Urothelium cell line (cell line): ENCODE data around the gene CTNNA3.

ENCODE experiments used
- DNase-seq: peaks from one replicate; pipeline ENCODE4 v3.0.0; 2011; ENCODE audit warnings: low spot score, mixed read lengths
- FAIRE-seq: peaks from 2 replicates; lab custom pipeline; 2011; peaks lifted over from hg19 to GRCh38; lab: Jason Lieb, UNC

The CTNNA3 gene

GRCh38 chr10:66717231-66717981 is 978.6 kb downstream of the CTNNA3 start:
- no peak for DNase-seq
- no peak for FAIRE-seq

DNA sequence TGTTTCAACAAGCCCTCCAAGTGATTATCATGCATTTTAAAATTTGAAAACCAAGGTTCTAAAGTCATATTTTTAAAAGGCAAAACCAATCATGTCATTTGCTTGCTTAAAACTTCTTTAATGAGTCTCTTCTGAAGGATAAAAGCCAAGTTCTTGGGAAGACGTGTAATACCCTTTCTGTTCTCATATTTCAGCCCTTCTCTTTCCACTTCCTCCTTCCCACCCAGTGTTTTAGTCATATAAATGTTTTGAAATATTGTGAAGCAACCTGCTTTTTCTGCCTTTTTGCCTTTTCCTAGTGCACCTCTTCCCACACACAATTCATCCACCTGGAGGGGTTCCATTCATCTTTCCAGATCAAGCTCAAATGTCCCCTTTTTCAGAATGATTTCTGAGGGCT is 981.3 kb downstream of the CTNNA3 start:
- DNase-seq = no peak
- no peak for FAIRE-seq

DNA sequence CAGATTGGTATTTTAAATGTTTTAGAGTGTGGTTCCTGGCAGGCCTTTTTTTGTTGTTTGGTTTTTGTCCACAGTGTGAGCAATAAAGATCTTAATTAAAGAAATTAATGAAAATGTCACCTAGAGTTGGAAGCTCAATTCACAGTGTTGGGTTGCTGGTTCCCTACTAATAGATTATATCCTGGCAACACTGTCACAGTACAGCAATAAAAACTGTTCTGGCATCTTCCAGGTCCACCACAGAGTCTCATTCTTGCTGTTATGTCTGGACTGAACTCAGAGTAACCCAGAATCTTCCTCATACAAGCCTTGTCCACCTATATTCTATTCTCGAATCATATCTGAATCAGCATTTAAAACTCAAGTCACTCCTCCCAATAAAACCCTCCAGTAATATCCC is 982.6 kb downstream of the CTNNA3 start:
- FAIRE-seq (no peak), DNase-seq (no peak)

DNA sequence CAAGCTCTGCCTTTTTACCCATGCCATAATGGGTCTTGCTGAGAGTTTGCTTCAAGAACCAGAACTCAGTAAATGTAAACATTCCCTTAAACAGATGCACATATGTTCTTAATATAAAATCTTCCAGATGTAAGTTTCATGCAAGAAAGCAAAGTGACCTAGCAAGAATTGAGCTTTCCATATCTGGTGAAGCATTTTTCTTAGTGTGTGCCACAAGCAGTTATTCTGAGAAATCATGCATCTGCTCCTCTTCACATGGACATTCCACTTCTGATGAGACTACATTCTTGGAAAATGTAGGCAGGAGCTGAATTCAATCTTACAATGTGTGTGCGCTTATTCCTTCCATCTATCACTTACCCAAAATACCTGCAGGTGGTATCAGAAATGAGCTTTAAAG is 997.9 kb downstream of the CTNNA3 start:
- FAIRE-seq (peak; percentile 13), DNase-seq (no peak)

- no peak for FAIRE-seq
- DNase-seq = no peak
Measured at GRCh38 chr10:66695046-66695445, 1000.9 kb downstream of the CTNNA3 start.

DNA sequence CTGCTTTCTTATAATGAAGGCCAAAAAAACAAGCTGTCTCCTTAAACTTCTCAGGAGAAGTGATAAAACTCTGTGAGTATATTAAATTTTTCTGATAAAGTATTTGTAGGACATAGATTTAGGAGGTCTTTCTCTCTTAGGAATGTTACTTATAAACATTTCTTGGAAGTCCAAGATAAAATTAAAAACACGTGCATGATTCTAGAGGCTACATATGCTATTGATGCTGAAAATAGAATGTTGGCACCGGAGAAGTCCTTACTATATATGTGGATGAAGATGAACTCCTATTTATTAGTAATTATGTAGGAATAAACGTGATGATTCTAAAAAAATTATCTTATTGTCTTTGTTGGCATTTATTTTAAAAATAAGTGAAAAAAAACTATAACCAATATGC is 1011.4 kb downstream of the CTNNA3 start:
- FAIRE-seq = no peak
- no peak for DNase-seq

DNA sequence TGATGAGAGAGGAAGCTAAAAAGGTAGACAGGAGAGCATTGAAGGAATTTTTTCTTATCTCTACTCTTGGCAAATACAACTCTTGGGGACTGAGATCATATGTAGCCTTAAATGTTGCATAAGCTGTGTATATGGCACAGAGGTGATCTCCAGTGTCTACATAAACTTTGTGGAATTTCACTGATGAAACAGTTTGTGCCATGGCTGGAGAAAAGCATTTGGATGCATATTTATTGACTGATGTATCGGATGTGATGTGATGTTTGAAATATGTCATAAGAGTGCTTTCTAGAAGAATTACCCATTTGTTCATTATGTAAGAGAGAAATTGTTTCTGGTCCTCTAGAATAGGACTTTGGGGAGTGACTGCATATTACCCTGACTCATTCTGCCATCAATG is 1015.1 kb downstream of the CTNNA3 start:
- DNase-seq (no peak), FAIRE-seq (peak; percentile 50)

DNA sequence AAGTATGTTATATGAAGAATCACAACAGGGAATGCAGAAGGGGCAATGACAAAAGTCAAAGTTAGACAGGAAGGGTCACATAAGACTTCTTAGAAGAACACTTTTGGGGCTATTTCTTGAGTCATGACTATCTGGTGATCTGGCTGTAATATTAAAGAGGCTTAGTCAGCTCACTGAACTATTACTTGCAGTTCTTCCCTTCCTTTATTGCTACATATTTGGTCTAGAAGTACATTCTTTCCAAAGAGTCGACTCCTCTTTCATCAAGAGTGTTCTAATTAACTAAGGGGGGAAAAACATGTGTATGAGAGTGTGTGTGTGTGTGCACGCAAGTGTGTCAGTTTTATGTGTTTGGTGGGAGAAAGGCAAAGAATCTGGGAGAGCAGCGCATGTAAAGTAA is 1017.5 kb downstream of the CTNNA3 start:
- DNase-seq (no peak), FAIRE-seq (no peak)

GRCh38 chr10:66673071-66673470 is 1022.9 kb downstream of the CTNNA3 start:
- DNase-seq = no peak
- FAIRE-seq = no peak

- FAIRE-seq (no peak), DNase-seq (no peak)
Measured at GRCh38 chr10:66671562-66671961, 1024.4 kb downstream of the CTNNA3 start.

GRCh38 chr10:66671064-66671463 is 1024.9 kb downstream of the CTNNA3 start:
- no peak for DNase-seq
- no peak for FAIRE-seq

DNA sequence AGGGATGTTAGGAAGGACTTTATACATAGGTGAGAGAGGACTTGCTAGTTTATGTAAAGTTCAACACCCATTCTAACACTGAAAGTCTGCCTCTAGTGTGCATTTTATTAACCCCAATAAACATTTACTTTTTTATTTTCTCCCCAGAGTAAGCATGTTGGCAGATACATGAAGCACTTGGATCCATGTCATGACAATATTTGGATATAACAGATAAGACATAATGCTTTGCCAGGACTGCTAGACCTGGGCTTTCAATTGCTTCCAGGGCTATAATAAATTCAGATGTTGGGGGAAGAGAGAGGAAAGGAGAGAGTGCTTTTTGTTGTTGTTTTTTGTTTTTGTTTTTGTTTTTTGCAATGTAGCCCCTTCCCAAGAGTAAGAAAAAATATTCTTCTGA is 1039.5 kb downstream of the CTNNA3 start:
- DNase-seq = no peak
- FAIRE-seq = no peak

DNA sequence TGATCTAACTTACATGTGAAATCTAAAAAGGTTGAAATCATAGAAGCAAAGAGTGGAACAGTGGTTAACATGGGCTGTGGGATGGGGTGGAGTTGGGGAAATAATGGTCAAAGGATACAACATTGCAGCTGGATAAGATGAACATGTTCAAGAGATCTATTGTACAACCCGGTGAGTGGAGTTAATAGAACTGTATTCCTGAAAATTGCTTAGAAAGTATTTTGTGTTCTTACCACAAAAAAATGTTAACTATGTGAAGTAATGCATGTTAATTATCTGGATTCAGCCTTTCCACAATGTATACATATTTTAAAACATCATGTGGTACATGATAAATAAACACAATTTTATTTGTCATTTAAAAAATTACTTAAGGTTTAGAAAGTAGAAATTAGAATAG is 1041.1 kb downstream of the CTNNA3 start:
- no peak for FAIRE-seq
- DNase-seq = no peak

DNA sequence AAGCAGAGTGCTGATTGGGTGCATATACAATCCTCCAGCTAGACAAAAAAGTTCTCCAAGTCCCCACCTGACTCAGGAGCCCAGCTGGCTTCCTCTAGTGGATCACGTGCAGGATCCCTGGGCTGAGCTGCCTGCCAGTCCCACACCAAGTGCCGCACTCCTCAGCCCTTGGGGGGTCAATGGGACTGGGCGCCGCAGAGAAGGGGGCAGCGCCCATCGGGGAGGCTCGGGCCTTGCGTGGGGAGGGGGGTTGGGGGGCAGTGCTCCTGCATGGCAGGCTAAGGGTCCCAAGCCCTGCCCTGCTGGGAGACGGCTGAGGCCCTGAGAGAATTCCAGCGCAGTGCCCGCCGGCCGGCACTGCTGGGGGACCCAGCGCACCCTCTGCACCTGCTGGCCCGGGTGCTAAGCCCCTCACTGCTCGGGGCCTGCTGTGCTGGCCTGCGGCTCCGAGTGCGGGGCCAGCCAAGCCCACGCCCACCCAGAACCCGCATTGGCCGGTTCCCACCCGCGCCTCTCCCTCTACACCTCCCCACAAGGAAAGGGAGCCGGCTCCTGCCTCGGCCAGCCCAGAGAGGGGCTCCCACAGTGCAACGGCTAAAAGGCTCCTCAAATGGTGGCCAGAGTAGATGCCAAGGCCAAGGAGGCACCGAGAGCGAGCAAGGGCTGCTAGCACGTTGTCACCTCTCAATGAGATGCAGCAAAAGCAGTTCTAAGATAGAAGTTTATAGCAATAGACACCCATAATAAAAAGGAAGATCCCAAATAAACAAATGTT is 1044.5 kb downstream of the CTNNA3 start:
- DNase-seq (no peak), FAIRE-seq (no peak)

GRCh38 chr10:66649626-66650025 is 1046.4 kb downstream of the CTNNA3 start:
- FAIRE-seq = no peak

DNA sequence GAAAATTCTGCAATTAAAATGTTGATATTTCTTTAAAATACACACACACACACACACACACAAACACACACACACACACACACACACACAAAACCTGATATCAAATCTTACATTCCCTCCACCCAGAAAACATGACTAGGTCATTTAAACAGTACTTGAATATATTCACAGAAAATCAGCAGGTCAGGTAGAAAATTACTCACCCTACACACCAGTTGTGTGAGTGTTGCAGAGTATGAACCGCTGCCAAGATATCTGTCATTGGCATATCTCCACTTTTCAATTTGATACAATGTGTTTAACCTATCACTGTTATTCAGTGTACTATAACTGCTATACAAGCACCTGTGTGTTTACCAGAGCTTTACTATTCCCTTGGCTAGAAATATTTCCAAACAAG is 1053.8 kb downstream of the CTNNA3 start:
- FAIRE-seq (peak; percentile 13), DNase-seq (no peak)

More at GRCh38 chr10:66649626-66650025, 1046.4 kb downstream of the CTNNA3 start:
- DNase-seq = no peak

- FAIRE-seq (no peak), DNase-seq (no peak)
Measured at GRCh38 chr10:66639371-66639770, 1056.6 kb downstream of the CTNNA3 start.

DNA sequence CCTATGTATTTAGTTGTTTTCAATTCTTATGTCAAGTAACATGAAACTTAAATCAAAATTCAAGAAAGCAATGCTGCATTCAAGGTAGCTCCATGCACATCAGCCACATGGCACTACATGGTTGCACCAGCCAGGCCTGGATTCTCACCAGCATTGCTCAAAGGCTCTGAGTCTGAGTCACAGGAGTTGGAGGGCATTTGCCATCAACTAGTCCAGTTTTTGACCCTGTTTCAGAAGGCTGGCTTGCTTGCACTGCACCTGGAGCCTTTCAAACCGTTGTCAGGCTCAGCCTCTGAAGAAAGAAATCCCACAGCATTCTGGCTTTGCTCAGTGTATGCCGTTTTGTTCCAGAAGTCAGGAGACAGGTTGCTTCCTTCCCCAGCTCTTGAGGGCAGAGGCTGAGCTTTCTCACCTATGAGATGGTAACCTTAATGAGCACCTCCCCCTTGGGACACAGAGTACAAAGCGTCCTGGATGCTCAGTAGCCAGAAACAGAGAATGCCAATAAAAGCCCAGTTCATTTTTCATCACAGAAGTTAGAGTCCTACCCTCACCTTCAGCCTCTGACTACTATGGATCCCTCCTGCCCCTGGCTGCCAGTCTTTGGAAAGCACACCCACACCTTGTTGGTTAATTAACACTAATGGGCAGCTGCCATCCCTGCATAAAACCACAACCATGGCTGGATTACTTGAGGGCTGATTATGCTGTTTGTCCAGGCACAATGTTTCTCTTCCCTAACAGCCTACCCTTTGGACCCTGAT is 1058.5 kb downstream of the CTNNA3 start:
- peak; percentile 14 for DNase-seq
- peak; percentile 58 for FAIRE-seq

GRCh38 chr10:66629996-66630395 is 1066.0 kb downstream of the CTNNA3 start:
- no peak for FAIRE-seq
- DNase-seq = no peak

DNA sequence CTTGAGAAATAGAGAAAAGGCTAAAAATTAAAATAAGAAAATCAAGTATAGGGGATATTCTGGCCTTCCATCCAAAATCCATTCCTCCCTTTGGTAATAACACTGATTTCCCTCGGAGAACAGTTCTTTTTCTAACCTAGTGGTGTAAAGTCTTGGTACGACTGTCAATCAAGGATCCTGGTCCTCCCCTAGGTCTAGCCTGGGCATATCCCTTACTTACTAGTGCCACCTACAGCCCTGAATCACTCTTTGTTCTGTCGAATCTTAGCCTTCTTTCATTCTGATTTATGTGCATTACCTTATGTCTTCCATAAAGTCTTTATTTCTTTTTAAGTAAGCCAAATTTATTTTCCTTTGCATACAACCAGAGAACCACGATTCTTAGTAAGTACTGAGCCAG is 1068.8 kb downstream of the CTNNA3 start:
- FAIRE-seq = no peak
- DNase-seq = peak; percentile 55
